ENCODE measurements around the gene TUBGCP5.

DNA sequence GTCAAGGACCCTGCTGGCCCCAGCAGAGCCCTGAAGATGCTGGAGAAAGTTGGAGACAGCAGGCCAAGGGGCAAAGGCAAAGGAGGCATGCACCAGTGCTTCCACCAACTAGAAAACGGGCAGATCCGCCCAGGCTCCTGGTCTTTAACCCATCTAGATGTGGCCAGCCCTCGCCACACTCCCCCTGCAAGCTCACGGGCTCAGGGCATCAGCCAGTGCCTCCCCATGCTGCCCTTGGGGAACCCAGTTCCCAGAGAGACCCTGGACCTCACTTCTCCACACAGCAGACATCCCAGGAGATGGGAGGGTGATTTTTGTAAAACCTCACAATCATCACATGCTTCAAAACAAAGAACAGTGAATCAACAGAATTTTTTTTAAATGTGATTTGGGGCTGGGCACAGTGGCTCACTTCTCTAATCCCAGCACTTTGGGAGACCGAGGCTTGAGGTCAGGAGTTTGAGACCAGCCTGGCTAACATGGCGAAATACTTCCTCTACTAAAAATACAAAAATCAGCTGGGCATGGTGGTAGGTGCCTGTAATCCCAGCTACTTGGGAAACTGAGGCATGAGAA, 83.7 kb downstream of the TUBGCP5 start:
- no peak for TF ChIP-seq ARNT (IDR thresholded peaks at IDR 0.05)
- TF ChIP-seq FOXK2 (IDR thresholded peaks at IDR 0.05), result no peak
- TF ChIP-seq ELF4 (IDR thresholded peaks at IDR 0.05), result no peak
- TF ChIP-seq, protein P1, sequence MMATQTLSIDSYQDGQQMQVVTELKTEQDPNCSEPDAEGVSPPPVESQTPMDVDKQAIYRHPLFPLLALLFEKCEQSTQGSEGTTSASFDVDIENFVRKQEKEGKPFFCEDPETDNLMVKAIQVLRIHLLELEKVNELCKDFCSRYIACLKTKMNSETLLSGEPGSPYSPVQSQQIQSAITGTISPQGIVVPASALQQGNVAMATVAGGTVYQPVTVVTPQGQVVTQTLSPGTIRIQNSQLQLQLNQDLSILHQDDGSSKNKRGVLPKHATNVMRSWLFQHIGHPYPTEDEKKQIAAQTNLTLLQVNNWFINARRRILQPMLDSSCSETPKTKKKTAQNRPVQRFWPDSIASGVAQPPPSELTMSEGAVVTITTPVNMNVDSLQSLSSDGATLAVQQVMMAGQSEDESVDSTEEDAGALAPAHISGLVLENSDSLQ (IDR thresholded peaks at IDR 0.05), result no peak
- TF ChIP-seq SP1 (IDR thresholded peaks at IDR 0.05), result no peak
- no peak for TF ChIP-seq BHLHE40 (IDR thresholded peaks at IDR 0.05; ENCODE audit: borderline replicate concordance)
- no peak for TF ChIP-seq NFRKB (IDR thresholded peaks at IDR 0.05)
- no peak for TF ChIP-seq HDGF (IDR thresholded peaks at IDR 0.05; ENCODE audit: borderline replicate concordance)
- TF ChIP-seq FOXA1 (IDR thresholded peaks at IDR 0.05), result no peak
- no peak for TF ChIP-seq SUZ12 (IDR thresholded peaks at IDR 0.05)
- TF ChIP-seq ZNF384 (IDR thresholded peaks at IDR 0.05), result no peak

Measured in HEK293T (cell line).